Right ventricle myocardium superior (tissue), 1 donor: ENCODE data around the gene ANXA11. TPM values are rescaled to one million over a fixed set of nuclear protein-coding genes. Genes with fewer than 3 reads are reported as not detected.

Experiments used
- ATAC-seq: fragments of 200-7000 bp; cut with Tn5 transposase; one replicate; pipeline ENCODE4 v1.9.1; 2020; ENCODE audit warnings: mild to moderate bottlenecking; ENCODE audit not compliant: poor library complexity
- DNase-seq: peaks from one replicate; pipeline ENCODE4 v3.0.0-alpha.2; 2020
- intact Hi-C: fragments of 100-400 bp; cut with DNase I; formaldehyde crosslinking; loops from one replicate; pipeline ENCODE4 v1.11.2; 2022
- total RNA-seq: library from RNA; stranded (reverse); fragmentation: NEBNext Ultra II Directional; extraction: Animal tissue kit (Norgen Biotek cat#: 25700); gene quantifications from one replicate; pipeline ENCODE4 v1.2.1, GENCODE V29; 2021
- donor health status: DM: no; HTN: yes; CAD: no; lungs with severe emphysema.

ANXA11 gene
- total RNA-seq, 1 donor from 2014 or later: 434 TPM

DNA sequence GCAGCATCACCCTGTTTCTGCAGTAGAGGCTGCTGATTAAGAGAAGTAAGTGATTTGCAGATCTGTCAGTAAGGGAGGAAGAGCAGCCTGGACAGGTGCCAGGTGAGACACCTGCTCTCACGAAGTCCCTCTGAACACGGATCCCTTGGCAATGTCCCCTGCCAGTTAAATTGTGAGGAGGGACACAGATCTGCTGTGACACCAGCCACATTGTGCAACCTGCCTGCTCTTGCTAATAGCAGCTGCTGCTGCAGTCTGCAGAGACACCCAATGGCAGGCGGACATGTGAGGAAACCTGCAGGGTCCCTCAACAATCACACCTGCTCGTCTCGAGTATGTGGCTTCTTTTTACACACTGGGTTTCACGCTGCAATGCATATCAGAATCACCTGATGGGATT, 31.9 kb downstream of the ANXA11 start:
- DNase-seq: no peak
- ATAC-seq: no peak
- intact Hi-C loops: no loop called here

DNA sequence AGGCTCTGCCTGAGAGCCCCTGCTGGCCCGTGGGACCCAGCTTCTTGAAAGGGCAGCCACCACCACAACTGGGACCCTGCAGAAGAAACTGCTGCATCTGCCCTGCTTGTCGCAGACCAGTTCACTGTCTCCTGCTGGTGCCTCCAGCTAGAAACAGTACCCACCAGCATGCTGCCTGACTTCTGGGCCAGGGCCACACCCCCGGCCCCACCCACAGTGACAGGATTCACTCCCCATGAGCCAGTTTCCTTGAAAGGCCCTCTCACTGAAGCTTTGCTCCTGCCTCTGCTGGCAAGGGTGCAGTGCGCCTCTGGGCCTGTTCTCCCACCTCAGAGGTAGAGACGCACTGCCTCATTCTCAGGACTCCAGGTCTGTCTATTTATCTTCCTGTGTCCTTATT, 32.4 kb downstream of the ANXA11 start:
- ATAC-seq (no peak), DNase-seq (no peak)
- intact Hi-C loops: no loop called here

DNA sequence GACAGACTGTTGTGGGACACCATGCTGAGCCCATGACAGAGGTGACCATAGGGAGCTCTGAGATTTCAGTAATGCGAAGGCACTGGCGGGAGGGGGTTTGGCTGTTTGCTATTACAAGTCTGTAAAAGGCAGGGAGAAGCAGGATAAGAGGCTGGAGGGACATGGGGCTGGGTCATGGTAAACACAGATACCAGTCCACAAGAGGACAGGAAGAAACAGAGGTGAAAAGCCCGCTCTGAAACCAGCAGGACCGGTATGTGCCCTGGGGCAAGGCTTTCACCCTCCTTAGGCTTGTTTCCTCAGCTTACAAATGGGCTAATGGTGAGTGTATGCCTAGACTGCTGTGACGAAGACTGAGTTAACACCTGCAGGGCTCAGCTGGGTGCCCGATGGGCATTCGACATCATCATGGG, 34.1 kb downstream of the ANXA11 start:
- intact Hi-C loops: no loop called here
- no peak for ATAC-seq
- DNase-seq: no peak

DNA sequence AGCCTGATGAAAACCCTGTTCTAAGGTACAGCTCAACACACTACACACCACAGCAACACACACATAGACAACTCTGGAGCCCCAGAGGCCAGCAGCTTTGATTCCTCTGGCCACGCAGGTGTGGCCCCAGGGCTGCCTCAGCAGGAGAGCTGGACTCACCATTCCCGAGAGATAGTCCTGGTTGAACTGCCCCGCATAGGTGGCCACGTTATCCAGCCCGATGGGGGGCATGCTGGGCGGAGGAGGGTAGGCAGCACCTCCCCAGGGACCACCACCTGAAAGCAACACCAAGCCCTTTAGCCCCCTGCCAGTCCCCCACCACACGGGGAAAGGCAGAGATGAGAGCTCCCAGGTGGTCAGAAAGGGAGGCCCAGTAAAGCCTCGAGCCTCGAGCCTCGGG, 34.7 kb downstream of the ANXA11 start:
- intact Hi-C loops: no loop called here
- DNase-seq (no peak), ATAC-seq (no peak)

DNA sequence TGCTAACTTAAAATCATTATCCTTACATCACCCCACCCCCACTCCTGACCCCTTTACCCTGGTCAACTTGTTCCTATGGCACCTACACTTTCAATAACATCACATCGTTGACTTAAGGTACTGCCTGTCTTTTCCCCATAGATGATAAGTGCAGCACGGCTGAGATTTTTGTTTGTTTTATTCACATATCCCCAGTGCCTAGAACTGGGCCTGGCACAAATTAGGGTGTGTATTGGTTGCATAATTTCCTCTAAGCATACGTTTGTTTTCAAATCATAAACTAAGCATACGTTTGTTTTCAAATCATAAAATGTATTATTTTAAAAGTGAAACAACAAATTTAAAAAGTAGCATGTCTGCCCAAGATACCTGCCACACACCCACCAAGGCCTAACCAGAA, 35.3 kb downstream of the ANXA11 start:
- no peak for DNase-seq
- intact Hi-C loops: no loop called here
- ATAC-seq: no peak

DNA sequence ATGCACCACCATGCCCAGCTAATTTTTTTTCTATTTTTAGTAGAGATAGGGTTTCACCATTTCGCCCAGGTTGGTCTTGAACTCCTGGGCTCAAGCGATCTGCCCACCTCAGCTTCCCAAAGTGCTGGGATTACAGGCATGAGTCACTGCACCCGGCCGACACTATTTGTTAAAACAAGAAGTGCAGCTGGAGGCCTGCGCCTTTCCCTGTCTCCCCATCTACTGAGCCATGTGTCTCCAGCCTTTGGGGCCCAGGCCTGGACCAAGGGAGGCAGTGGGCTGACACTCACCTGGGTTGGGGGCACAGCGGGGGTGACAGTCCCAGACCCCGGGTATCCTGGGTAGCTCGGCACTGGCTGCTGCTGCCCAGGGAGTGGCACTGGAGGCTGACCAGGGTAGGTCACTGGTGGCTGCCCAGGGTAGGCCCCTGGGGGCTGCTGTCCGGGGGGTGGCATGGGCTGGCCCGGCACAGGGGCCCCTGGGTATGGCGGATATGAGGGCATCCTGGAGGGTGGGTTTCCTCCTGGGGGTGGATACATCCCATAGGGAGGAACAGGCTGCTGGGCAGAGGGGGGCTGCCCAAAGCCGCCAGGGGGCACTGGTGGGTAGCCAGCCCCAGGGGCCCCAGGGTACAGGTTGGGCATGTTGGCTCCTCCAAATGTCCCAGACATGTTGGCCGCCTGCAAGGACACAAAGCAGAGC, 36.5 kb downstream of the ANXA11 start:
- DNase-seq (no peak), ATAC-seq (peak; percentile 18)
- intact Hi-C loops: no loop called here

DNA sequence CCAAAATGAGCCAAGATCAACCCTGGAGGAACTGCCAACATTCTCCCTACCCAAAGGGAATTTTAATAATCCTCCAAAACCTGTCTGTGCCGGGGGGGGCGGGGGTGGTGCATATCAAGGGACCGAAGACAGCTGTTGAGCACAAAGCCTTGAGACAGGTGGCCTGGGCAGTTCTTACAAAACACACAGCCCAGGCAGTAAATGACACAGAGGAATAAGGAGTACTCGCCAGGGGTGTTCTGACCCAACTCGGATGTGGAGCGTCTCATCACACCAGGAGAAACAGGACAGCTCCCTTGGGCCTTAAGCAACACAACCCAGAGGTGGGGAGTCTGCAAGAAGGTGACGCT, 37.2 kb downstream of the ANXA11 start:
- DNase-seq: no peak
- peak; percentile 19 for ATAC-seq
- intact Hi-C loops: no loop called here

DNA sequence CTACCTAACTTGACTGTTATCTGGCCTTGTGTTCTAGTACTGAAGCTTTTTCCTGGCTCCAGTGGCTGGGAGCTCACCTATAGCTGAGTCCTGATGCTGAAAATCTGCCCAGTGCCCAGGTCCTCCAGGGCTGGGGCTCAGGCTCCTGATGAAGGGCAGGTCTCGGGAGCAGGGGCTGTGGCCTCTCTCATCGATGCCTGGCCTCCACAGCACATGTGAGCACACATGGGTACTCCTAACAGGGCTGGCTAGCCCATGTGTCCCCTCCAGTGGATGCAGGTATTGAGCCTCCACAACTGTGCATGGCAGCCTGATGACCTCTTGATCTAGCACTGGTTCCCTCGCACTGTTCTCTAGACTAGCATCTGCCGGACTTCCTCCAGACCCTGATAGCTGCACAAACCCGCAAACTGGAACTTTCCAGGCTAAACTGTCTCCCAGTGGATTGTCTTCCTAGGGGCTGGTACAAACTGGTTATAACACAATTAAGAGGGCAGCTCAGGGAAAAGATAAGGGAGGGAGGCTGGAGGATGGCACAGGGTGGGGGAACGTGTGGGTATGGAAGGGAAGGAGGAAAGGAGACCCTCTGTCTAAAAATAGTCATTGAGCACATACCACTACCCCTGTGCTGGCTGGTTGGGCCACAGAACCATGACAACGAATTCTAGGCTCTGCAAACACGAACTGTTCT, 37.7 kb downstream of the ANXA11 start:
- ATAC-seq (peak; percentile 32), DNase-seq (peak; percentile 38)
- intact Hi-C loops: no loop called here

DNA sequence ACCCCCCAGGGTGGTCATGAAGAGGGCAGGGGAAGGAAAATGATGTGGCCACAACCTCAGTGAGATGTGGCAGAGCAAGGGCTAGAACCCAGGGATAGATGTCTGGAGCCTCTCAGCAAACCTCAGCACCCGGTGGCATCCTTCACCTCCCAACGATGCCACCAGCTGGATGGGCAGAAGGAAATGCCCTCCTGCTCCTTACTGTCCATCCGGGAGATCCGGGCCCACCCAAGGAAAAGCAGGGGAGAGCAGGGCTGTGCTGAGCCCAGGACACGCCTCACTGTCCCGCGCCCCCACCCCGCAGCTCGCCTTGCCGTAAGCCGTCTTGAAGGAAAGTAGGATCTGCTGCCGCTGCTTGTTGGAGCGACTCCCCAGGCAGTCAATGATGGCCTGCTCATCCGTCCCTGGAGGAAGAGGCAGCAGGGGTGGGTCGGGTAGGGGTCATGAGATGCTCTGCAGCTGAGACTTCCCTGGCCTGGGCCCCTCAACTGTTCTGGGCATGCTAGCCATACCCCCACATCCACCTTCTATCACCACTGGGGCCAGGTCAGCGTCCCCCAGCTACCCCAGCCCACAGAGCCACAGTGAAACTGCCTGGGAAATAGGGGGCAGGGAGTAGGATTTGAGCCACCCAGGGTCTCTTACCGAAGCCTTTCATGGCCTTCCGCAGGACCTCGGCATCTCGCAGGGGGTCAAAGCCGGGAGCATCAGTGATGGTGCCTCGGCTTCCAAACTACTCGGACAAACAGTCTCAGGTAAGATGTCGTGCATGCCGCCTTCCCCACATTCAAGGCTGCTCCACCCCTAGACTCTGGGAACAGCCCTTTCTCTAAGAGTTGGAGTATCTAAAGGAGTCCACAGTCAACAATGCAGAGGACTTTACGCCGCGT, 38.5 kb downstream of the ANXA11 start:
- ATAC-seq (no peak), DNase-seq (peak; percentile 46)
- intact Hi-C loops: no loop called here

DNA sequence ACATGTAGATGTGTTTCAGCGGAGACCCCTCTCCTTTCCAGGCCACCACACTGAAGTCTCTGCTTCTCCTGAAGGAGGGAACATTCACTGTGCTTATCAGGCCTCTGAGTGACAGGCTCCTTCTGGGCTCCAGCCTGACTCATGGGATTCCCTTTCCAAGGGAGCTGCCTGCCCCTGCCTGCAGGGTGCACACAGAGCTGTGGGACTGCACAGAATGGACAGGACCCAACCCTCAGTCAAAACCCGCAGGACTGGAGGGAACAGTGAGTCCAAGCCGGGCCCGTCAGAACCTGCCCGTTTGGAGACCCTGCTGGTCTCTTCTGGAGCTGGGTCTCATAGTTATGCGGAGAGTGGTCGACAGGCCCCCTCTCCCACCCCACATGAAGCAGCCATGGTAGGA, 40.2 kb downstream of the ANXA11 start:
- no peak for ATAC-seq
- intact Hi-C loops: no loop called here

DNA sequence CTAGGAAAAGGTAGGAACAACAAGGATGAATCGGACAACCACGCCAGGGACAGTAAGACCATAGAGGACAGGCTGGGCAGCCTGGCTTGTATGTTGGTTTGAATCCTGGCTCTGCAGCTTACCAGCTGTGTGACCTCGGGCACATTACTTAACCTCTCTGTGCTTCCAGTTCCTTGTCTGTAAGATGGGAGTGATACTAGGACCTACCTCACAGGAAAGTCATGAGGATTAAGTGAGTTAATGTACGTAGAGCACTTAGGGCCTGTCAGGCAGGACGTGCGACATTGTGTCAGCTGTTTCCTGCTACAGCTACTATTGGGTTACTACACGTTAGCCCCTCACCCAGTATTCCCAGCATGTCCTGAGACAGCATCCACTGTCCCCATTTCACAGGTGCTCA, 40.7 kb downstream of the ANXA11 start:
- ATAC-seq (no peak), DNase-seq (peak; percentile 6)
- intact Hi-C loops: no loop called here

More for the DNA sequence above, 40.2 kb downstream of the ANXA11 start:
- DNase-seq: peak; percentile 27

DNA sequence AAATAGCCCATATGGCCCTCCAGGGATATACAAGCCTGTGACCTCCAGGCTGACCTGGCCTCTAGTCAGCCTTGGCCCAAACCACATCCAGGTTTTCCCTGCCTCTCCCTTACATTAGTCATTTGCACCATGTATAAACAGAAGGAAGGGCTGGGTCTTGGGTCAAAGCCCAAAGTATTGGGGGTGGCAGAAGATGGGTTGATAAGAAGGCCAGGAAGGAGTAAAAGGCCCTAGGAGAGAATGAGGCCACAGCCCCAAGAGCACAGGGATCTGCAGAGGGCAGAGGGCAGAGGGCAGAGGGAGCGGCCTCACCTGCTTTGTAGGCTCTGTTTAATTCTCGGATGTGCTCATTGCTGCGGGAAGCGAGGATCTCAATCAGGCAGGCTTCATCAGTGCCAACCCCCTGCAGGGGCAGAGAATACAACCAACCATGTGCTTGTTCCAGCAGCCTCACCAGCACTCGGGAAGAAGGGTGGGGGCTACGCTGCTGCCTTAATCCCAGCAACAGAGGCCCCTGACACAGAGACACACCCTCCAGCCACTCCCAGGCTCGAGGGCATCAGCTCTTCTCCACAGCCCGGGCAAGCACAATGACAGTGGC, 41.5 kb downstream of the ANXA11 start:
- intact Hi-C loops: no loop called here
- DNase-seq: peak; percentile 30
- ATAC-seq: no peak

DNA sequence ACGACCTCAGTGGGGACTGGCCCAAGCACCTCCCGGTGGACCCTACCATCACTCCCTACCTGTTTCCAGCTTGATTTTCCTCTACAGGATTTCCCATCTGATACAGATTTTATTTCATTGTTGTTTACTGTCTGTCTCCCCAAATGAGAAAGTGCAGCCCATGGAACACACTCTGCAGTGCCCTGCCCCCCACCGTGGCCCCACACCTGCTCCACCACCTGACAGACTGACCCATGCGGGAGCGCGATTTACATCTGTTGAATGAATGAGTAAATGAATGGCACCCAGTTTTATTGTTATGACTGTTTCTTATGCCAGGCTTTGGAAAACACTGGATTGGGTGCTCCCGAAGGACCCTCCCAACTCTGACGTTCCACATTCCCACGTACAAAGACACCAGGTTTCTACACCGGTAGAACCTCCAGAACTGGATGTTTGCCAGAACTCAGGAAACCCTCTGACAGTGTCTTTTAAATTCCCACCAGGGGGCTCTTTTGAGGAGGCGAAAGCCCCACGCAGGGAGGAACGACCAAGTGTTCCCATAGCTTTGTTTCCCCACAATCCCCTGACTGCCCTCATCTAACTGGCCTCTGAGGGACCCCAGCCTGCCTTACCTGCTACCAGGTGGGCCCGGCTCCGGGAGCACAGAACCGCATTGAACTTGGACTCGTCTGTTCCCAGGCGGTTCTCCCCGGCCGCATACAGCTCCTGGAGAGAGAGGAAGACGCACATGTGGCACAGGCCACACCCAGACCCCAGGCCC, 43.8 kb downstream of the ANXA11 start:
- intact Hi-C loops: no loop called here
- no peak for ATAC-seq
- DNase-seq: peak; percentile 38

DNA sequence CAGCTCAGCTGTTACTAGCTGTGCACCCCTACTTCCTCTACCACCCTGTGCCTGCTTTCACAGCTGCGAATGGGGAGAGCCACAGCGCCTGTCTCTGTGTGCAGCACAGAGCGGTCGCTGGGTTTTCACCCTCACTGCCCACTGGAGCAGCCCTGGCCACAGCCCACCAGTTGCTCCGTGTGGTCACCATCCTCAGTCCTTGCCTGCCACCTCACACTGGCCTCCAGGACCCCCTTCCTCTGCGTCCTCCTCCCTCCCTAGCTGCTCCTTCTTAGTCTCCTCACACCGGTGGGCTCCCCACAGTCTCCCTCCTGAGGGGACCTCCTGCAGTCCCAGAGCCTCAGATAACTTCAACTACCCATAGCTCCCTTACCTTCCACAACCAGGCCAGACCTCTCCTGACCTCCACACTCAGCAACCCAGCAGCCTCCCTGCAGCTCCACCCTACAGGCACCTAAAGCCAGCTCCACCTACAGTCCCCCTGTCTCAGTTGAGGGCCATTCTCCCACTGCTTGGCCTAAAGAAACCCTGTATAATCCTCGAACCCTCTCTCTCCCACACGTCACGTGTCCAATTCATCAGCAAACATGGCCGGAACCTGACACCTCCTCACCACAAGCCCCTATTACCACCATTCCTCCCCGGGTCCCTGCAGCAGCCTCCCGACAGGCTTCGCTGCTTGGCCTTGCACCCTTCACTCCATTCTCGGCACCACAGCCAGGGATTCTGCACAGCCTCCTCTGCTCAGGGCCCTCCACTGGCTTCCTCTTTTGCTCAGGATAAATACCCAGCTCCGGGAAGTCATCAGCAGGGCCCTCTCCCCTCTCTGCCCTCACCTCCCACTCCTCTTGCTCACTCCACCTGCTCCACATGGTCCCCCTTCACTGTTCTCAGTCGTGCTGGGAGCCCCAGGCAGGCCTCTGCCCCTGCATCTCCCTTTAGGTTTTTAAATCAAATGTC, 44.7 kb downstream of the ANXA11 start:
- DNase-seq: peak; percentile 32
- intact Hi-C loops: no loop called here
- ATAC-seq: no peak

DNA sequence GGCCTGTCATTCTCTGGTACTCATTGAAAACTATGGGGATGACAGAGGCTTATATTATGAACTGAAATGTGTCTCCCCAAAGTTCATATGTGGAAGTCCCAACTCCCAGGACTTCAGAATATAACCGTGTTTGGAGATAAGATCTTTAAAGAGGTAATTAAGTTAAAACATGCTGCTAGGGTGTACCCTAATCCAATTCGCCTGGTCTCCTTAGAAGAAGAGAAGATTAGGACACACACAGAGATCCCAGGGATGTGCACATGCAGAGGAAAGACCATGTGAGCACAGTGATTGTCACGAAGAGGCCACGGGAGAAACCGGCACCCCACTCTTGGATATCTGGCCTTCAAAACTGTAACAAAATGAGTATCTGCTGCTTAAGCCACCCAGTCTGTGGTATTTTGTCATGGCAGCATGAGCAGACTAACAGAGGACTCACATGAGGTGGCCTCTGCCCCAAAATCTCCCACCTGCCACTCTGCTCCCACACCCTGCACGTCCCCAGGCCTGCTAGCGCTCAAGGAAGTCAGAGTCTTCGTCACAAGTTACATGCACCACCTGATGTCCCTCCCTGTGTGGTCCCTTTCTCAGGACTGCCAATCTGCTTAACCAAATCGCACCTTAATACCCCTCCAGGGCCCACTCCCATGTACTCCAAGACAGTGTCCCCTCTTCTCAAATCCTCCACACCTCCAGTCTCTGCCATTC, 46.0 kb downstream of the ANXA11 start:
- ATAC-seq (no peak), DNase-seq (peak; percentile 24)
- intact Hi-C loops: loop anchor here (2.0 kb wide), 1 partner anchor 45 kb away; the partner anchor contains the start of gene ANXA11

DNA sequence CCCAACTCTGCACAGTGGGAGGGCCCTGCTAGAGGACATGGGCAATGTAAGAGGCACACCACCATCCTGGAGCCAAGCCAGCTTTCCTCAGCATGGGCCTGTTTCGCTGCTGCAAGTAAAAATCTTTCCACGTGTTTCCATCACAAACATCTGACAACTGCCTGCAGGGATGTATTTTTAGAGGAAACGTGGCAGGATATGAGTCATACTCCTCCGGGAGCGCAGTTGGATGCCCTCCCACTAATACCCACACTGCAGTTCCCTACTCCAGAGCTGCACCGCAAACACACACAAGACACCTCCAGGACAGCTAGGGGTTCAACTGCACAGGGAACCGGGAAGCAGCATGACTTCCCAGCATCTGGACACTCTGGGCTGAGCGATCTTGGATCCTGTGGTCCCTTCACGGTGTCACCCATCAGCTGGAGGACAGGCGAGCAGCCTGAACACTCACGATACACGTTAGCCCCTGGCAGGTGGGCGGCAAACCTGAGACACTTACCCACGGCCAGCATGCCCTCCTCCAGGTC, 46.7 kb downstream of the ANXA11 start:
- DNase-seq (peak; percentile 92), ATAC-seq (peak; percentile 95)
- intact Hi-C loops: loop anchor here (2.0 kb wide), 1 partner anchor 46 kb away; the partner anchor contains the start of gene ANXA11
